HEK293 (cell line): ENCODE data around the gene TFPI.

Experiments used
- CTCF ChIA-PET: fragments of 350-600 bp; formaldehyde crosslinking; extraction: SDS; loops from one replicate; lab custom pipeline; 2021; ENCODE audit warnings: antibody characterized with exemption; lab: Yijun Ruan, JAX
- POLR2A ChIA-PET: fragments of 300-600 bp; formaldehyde crosslinking; extraction: SDS; loops from one replicate; lab custom pipeline; 2020; ENCODE audit warnings: antibody characterized with exemption, inconsistent platforms; lab: Yijun Ruan, JAX
- H3K27ac ChIP-seq: fragments of 200-500 bp; sonication (Bioruptor generic); 2 replicates; pipeline ENCODE4 v1.5.1; 2014; ENCODE audit warnings: low read depth, low read length, control low read depth, inconsistent platforms; ENCODE audit errors: extremely low read depth
- H3K36me3 ChIP-seq, 2 experiments: fragments of 200-500 bp in 1 of 2; sonication (Bioruptor generic) in 1 of 2; 1 replicate in 1 of 2; 2 replicates in 1 of 2; pipeline ENCODE4 v1.5.1; 2014 to 2017; ENCODE audit warnings: inconsistent platforms in 2 of 2, low read length in 2 of 2; ENCODE audit not compliant: control insufficient read depth in 2 of 2, insufficient read depth in 1 of 2
- H3K4me1 ChIP-seq: fragments of 200-500 bp; sonication (Bioruptor generic); 2 replicates; pipeline ENCODE4 v1.5.1; 2014; ENCODE audit warnings: mild to moderate bottlenecking, low read length, inconsistent platforms; ENCODE audit not compliant: control insufficient read depth, insufficient read depth
- H3K4me3 ChIP-seq: 2 replicates; pipeline ENCODE4 v1.5.1; 2011; ENCODE audit warnings: low read depth, mild to moderate bottlenecking, control low read depth, low read length, moderate library complexity
- H3K9me3 ChIP-seq: fragments of 200-500 bp; sonication (Bioruptor generic); 2 replicates; pipeline ENCODE4 v1.5.1; 2014; ENCODE audit warnings: low read depth, low read length, inconsistent platforms; ENCODE audit not compliant: control insufficient read depth, insufficient read depth
- ATF2 ChIP-seq: fragments of 450-650 bp; formaldehyde crosslinking; IDR thresholded peaks from 2 replicates; pipeline ENCODE4 v1.5.1; 2016; ENCODE audit warnings: missing biosample characterization, missing genetic modification characterization, low read depth
- GLI4 ChIP-seq: fragments of 450-650 bp; formaldehyde crosslinking; IDR thresholded peaks from 2 replicates; pipeline ENCODE4 v1.5.1; 2016; ENCODE audit warnings: missing biosample characterization, missing genetic modification characterization
- HIC1 ChIP-seq: fragments of 450-650 bp; formaldehyde crosslinking; IDR thresholded peaks from 2 replicates; pipeline ENCODE4 v1.5.1; 2016; ENCODE audit warnings: missing biosample characterization, missing genetic modification characterization
- HOXC10 ChIP-seq: sonication (generic); formaldehyde crosslinking; IDR thresholded peaks from 2 replicates; pipeline ENCODE4 v1.8.1; 2023; ENCODE audit warnings: mild to moderate bottlenecking, missing genetic modification reagents
- PRDM10 ChIP-seq: fragments of 450-650 bp; formaldehyde crosslinking; IDR thresholded peaks from 2 replicates; pipeline ENCODE4 v1.5.1; 2016; ENCODE audit warnings: missing biosample characterization, missing genetic modification characterization
- PRDM2 ChIP-seq: fragments of 450-650 bp; formaldehyde crosslinking; IDR thresholded peaks from 2 replicates; pipeline ENCODE4 v1.5.1; 2016; ENCODE audit warnings: missing biosample characterization, missing genetic modification characterization, borderline replicate concordance
- PRDM6 ChIP-seq: fragments of 450-650 bp; formaldehyde crosslinking; IDR thresholded peaks from 2 replicates; pipeline ENCODE4 v1.5.1; 2017; ENCODE audit warnings: missing biosample characterization, missing genetic modification characterization
- ZBTB17 ChIP-seq: fragments of 450-650 bp; formaldehyde crosslinking; IDR thresholded peaks from 2 replicates; pipeline ENCODE4 v1.5.1; 2016; ENCODE audit warnings: missing biosample characterization, missing genetic modification characterization
- ZNF114 ChIP-seq: fragments of 450-650 bp; formaldehyde crosslinking; IDR thresholded peaks from 2 replicates; pipeline ENCODE4 v1.5.0; 2017; ENCODE audit warnings: missing biosample characterization, missing genetic modification characterization
- ZNF248 ChIP-seq: fragments of 450-650 bp; formaldehyde crosslinking; IDR thresholded peaks from 2 replicates; pipeline ENCODE4 v1.5.1; 2017; ENCODE audit warnings: missing biosample characterization, missing genetic modification characterization
- ZNF341 ChIP-seq: fragments of 450-650 bp; formaldehyde crosslinking; IDR thresholded peaks from 2 replicates; pipeline ENCODE4; 2016; ENCODE audit warnings: low read depth, missing biosample characterization, missing genetic modification characterization
- ZNF366 ChIP-seq: fragments of 450-650 bp; formaldehyde crosslinking; conservative IDR thresholded peaks from 2 replicates; pipeline ENCODE4 v1.5.1; 2016; ENCODE audit warnings: missing biosample characterization, missing genetic modification characterization
- ZNF449 ChIP-seq: fragments of 450-650 bp; formaldehyde crosslinking; IDR thresholded peaks from 2 replicates; pipeline ENCODE4 v1.5.1; 2017; ENCODE audit warnings: missing biosample characterization, mild to moderate bottlenecking, missing genetic modification characterization, moderate library complexity
- ZNF513 ChIP-seq: fragments of 450-650 bp; IDR thresholded peaks from 2 replicates; pipeline ENCODE4 v1.5.1; 2018; ENCODE audit warnings: missing biosample characterization, missing genetic modification characterization
- ZNF677 ChIP-seq: fragments of 450-650 bp; IDR thresholded peaks from 2 replicates; pipeline ENCODE4 v1.5.0; 2018; ENCODE audit warnings: missing biosample characterization, mild to moderate bottlenecking, missing genetic modification characterization, moderate library complexity
- ZNF768 ChIP-seq: fragments of 450-650 bp; formaldehyde crosslinking; IDR thresholded peaks from 2 replicates; pipeline ENCODE4 v1.5.1; 2018; ENCODE audit warnings: missing biosample characterization, mild to moderate bottlenecking, missing genetic modification characterization
- ZNF791 ChIP-seq: fragments of 450-650 bp; formaldehyde crosslinking; IDR thresholded peaks from 2 replicates; pipeline ENCODE4 v1.5.1; 2016; ENCODE audit warnings: missing biosample characterization, missing genetic modification characterization

Gene TFPI

GRCh38 chr2:187554011-187554703 is at the start of gene TFPI:
TSS of gene TFPI (minus strand) at chr2:187554435. CDS start at chr2:187503768, 50,667 bp downstream.
- Histone ChIP-seq H3K27ac (peak within 1 kb of the TSS; percentile 35), H3K4me3 (peak within 1 kb of the TSS; percentile 38), H3K4me1 (peaks cover 5% of the 10 kb centered on the region), H3K36me3 (no peaks in the 10 kb centered on the region), H3K9me3 (no peaks in the 10 kb centered on the region)
- ChIA-PET CTCF (interaction anchor here (1.2 to 2.5 kb wide), 3 partner anchors 27 to 54 kb away, joined by 3 to 12 read pairs (median 6); no protein-coding TSS in a partner anchor), POLR2A (no interaction called here)
- no peak for TF ChIP-seq GLI4 (tag by site-specific recombination)
- TF ChIP-seq HIC1, result no peak
- no peak for TF ChIP-seq ZNF248 (tag by site-specific recombination)
- TF ChIP-seq ZNF341 (tag by site-specific recombination), result peak; percentile 28; the same call in 1 of the 2 replicates
- no peak for TF ChIP-seq PRDM2 (tag by site-specific recombination)
- TF ChIP-seq ZNF791 (tag by site-specific recombination), result no peak
- TF ChIP-seq ZNF677 (tag by site-specific recombination), result no peak
- no peak for TF ChIP-seq ZNF114 (tag by site-specific recombination)
- no peak for TF ChIP-seq ZNF768
- TF ChIP-seq PRDM6 (tag by site-specific recombination), result peak; percentile 80
- TF ChIP-seq HOXC10 (CRISPR knock-in tag), result no peak
- TF ChIP-seq ZNF449, result no peak
- TF ChIP-seq ZNF366 (tag by site-specific recombination), result 0 out of 2 replicates have a peak, but pooled peaks have one; percentile 14
- no peak for TF ChIP-seq ATF2 (tag by site-specific recombination)
- TF ChIP-seq ZBTB17, result peak; percentile 60
- no peak for TF ChIP-seq ZNF513 (tag by site-specific recombination)
- TF ChIP-seq PRDM10 (tag by site-specific recombination), result peak; percentile 83
